HG02938 (cell line): ENCODE data around the gene VSIG2.
"Not testable (repeated sequence)": the region's sequence is repeated elsewhere in the genome, so short reads cannot be mapped to it uniquely, and the experiment has no call there.

ENCODE experiments used
- ATAC-seq: cut with Tn5 transposase; IDR thresholded peaks from one replicate; pipeline ENCODE4 v1.9.1; 2021; ENCODE audit warnings: mild to moderate bottlenecking, moderate library complexity; ENCODE audit not compliant: unreplicated experiment

Gene VSIG2, protein sequence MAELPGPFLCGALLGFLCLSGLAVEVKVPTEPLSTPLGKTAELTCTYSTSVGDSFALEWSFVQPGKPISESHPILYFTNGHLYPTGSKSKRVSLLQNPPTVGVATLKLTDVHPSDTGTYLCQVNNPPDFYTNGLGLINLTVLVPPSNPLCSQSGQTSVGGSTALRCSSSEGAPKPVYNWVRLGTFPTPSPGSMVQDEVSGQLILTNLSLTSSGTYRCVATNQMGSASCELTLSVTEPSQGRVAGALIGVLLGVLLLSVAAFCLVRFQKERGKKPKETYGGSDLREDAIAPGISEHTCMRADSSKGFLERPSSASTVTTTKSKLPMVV

DNA sequence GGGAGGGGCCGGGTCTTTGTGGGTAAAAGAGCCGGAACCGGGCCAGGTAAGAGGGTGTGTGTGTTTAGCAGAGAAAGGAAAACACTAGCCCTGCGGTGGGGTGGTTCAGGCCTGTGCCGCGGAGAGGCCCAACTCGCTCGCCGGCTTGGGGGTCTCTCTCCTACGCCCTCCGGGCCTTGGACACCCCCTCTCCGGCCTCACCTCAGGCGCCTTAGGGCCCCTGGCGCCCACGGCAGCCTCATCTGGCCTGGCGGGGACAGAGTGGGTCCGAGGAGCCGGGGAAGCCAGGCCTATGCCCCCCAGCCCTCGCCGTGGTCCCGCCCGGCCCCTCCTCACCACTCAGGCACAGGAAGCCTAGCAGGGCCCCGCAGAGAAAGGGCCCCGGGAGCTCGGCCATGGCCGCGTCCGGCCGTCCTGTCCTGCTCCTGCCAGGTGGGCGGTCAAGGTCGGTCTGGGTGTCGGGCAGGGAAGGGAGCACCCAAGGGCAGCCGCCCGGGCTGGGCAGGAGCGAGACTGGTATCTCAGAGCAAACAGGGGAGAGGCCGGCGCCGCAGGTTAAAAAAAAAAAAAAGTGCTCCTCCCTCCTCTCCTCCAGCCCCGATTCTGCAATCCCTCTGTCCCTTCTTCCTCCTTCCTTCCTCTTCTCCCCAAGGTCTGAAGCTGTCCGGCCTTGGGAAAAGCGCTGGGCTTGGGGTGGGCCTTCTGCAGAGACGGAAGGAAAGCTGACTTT lies at the start of gene VSIG2:
Gene VSIG2 (minus strand): TSS at position 515 of the 730 bp plus-strand sequence. CDS start 118 bp downstream, at position 397.
- no peak for ATAC-seq

DNA sequence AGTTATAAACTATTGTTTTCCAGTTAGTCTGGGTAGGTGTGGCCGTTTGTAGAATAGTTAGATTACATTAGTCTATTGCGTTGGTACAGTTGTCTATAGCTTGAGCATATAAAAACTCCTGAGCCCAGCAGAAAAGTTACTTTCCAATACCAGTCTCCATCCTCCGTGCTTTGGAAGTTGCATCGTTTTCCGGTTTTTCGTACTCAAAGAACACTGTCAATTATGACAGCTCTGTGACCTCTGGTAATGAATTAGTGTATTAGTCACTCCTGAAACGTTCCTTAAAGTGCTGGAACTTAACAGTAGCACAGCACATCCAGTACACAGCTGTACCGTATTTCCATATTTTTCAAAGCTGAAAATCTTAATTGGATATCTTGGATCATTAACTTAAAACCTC lies 49.0 kb upstream of the VSIG2 start:
- no peak for ATAC-seq

DNA sequence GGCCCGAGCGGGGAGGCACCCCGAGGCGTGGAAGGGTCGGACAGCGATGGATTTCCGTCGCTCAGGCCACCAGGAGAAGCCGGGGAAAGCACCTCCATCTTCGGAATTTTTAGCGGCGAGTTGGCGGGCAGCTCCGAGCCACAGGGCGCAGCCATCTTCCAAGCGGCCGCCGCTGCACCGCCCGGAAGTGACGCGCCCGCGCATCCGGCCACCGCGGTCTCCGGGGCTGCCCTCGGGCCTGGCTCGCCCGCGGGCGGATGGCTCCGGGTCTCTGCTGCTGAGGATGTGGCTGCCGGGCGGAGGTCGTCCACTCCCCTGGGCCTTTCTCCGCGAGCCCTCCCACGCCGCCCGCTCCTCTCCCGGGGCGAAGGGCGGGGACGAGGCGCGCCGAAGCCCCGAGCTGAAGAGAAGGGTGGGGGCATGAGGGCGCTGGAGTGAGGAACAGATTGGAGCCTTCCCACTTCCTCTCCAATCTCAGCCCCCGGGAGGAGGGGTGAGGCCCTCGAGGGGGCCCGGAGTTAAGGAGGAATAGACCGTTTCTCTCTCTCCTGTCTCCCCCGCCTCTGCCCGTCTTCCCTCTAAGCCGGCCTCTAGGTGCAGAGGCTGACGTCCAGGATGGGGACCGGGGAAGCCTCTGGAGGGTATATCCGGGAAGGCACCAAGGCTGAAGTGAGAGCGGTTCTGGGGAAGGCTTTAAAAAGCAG lies 48.3 kb upstream of the VSIG2 start, which contains the start of gene MSANTD2:
Gene MSANTD2 (minus strand): TSS at position 181 of the 704 bp plus-strand sequence. CDS start 26 bp downstream, at position 155.
- peak; percentile 85 for ATAC-seq

DNA sequence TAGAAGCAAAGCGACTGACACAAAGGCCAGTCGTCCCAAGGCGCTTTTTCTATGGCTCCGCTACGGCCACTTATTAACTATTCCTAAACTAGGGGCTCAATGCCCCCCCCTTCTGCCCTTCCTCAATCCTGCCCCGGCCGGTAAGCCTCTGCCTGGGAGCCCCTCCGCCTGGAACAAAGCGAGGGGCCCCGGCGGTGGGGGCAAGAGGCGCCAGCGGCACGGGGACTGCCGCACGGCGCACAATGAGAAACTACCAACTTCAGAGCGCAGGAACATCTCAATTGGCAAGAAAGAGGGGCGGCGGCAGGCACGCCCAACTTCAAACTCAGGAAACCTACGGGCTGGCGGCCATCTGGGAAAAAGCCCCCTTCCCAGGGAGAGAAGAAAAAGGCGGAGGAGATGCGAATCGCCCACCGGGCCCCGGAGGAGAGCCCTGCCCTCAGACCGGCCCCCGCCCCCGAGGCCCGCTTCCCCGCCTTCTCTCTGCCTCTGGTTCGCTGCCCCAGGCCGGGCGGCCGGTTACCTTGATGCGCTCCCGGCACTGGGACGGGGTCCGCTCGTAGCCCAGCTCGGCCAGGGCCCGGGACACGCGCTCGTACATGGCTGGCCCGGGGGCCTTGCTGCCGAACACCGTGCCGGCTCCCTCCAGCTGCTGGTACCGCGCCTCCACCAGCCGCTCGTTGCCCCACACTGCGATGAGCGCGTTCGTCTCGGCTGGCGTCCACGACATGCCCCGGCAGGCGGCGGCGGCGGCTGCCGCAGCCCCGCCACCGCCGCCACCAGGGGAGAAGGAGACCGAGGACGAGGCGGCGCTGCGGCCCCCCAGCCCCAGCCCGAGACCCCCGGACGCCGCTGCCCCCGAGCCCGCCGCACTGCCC lies 47.5 kb upstream of the VSIG2 start:
- ATAC-seq: peak; percentile 48

DNA sequence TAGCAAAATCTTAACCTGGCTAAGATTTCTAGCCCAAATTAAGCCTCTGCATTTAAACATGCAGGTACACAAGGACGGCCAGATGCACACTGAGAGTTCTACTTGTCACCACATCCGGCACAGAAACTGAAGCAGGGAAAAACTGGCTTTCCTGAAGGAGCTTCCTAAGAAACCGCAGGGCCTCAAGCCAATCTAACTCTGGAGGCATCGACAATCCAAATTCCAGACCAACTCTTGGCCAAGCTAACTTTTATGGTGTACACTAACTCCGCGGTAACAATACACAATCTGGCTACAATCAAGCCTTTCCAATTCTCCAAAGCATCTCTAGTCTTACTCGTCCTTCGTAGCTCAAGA lies 46.9 kb upstream of the VSIG2 start:
- peak; percentile 31 for ATAC-seq

DNA sequence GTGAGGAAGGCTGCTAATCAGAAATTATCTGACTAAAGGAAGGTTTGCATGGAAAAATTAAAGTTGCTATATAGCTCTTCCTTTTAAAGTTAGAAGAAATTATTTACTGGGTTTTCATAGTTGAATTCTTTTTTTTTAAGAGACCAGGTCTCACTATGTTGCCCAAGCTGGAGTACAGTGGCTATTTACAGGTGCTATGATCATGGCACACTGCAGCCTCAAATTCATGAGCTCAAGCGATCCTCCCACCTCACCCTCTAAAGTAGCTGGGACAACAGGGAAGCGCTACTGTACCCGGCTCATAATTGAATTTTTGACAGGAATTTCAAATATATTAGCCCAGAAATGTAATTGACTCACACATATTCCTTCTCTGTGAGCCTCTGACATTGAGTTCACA lies 44.3 kb upstream of the VSIG2 start:
- no peak for ATAC-seq

DNA sequence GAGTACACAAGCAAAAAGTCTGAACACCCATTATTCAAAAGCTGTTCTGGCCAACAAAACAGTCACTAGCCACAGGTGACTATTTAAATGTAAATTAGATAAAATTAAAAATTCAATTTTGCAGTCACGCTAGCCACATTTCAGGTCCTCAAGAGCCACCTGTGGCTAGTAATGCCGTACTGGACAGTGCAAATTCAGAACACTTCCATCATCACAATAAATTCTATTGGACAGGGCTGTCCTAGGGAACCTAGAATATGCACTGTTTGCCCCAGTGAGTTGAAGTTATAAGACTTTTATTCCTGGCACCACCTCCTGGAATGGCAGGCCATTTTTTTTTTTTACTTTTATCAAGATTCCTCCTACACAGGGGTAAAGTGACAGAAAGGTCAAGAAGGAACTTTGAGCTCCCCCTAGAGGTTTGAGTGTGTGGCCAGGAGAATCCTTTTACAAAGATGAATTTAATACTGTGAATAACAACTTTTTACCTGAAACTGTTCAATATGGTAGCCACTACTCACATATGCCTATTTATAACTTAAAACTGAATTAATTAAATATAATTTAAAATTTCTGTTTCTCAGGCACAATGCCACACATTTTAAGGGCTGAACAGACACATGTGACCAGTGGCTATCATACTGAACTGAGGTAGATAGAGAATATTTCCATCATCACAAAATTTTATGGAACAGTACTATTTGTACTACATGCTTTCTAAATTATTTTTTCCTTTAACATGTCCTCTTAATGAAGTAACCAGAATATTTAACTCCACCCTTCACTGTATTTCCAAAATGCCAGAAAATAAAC lies 41.6 kb upstream of the VSIG2 start:
- ATAC-seq: peak; percentile 66

DNA sequence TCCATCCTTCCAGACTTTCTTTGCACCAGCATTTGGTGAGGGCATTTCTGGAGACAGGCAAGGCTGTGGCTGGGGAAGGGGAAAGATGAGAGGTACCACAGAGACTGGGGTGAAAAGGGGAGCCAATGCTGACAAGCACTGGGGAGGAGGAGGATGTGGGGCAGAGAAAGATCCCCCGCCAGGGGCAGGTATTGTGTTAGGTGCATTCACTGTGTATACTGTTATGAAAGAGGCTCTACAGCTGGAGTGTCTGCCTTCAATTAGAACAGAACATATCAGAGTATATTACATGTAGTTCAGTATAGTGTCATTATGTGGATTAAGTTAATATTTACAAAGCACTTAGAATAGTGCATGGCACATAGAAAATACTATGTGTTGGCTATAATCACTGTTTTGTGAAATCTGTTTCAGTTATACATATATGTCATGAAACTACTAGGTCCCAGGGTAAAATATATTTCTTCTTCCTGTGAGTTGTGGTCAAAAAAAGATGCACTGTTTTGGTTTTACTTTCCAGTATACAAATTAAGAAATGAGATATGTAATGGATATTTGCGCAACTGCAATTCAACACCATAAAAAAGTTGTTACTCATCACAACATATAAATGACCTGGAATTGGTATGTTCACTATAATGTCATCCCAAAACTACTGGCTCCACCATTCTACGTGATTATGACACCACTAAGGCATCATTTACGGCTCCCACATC lies 39.7 kb upstream of the VSIG2 start:
- ATAC-seq: peak; percentile 80

DNA sequence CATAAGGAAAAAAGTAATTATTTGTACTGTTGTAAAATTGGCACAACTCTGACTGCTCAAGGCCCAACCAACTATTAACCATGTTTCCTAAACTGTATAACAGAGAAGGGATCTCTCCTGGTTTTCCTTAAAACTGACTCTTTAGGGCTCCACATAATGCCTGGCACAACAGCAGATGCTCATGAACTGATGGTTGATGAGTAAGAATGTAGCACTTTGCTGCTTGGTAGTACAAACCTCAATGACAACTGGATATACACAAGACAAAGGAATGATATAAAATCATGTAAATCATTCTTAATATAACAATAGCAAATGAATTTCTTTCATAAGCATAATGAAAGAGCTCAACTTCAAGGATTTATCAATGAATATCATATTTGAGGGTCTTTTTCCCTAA lies 36.5 kb upstream of the VSIG2 start:
- no peak for ATAC-seq

DNA sequence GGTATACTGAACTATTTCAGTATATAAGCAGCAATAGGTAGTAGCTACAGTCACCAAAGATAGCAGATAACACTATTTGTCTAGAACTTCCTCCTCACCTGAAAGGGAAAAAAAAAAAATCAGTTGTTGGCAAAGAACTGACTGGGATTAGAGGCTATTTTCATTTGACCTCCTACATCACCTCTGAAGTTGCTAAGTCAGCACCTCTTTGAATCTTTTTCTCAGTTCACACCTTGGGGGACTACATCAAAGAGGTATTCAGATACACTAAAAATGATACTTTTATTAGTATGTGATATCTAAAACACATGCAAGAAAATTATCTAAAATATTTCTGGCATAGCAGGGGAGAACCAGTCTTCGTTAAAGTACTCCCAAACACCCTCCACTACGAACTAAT lies 32.0 kb upstream of the VSIG2 start:
- no peak for ATAC-seq

DNA sequence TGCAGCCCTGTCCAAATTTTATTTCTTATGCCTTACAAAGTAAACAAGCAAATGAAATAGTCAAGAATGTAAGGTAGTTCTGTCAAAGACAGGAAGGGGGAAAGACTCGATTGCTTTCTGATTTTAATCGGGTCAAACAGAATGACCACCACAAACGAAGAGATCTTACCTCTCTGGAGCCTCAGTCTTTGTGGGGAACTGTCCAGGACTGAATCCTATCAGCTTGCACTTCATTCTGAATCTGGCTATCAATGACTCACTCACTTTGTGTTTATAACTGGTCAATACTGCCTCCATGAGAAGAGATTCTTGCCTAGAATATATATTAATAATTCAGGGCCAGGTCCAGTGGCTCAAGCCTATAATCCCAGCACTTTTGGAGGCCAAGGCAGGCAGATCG lies 30.9 kb upstream of the VSIG2 start:
- ATAC-seq: no peak

DNA sequence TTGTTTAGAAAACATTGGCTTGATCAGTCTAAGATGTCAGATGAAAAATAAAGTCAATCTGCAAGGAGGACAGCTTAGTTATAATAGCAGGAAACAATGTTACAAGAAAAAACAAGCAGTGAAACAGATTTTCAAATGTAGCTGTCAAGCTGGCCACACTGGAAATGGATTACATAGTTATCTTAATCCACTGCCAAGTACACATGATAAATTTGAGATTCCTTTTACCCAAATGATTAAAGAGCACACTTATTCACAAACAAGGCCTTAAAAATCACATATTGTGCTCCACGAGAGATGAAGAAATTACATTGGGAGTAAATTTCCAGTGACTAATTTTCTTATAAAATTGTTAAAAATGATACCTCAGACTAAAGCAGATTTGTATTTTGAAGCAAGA lies 27.5 kb upstream of the VSIG2 start:
- ATAC-seq: no peak

DNA sequence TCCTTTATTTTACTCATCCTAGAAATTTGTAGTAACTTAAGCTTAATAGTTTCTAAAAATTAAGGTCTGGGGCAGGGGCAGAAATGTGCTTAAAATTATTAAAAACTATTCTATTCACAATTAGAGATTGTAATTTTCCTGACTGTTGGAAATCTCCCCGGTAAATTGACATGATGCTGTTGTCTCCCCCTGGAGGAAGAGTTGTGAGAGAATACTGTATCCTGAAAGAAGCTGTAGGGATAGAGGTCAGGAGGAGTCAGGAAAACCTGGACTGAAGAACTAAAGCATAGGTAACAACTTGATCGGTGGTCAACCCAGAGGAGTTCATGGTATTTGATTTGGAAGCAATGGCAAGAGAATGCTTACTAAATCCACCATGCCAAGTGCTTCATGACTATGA lies 26.2 kb upstream of the VSIG2 start:
- no peak for ATAC-seq

DNA sequence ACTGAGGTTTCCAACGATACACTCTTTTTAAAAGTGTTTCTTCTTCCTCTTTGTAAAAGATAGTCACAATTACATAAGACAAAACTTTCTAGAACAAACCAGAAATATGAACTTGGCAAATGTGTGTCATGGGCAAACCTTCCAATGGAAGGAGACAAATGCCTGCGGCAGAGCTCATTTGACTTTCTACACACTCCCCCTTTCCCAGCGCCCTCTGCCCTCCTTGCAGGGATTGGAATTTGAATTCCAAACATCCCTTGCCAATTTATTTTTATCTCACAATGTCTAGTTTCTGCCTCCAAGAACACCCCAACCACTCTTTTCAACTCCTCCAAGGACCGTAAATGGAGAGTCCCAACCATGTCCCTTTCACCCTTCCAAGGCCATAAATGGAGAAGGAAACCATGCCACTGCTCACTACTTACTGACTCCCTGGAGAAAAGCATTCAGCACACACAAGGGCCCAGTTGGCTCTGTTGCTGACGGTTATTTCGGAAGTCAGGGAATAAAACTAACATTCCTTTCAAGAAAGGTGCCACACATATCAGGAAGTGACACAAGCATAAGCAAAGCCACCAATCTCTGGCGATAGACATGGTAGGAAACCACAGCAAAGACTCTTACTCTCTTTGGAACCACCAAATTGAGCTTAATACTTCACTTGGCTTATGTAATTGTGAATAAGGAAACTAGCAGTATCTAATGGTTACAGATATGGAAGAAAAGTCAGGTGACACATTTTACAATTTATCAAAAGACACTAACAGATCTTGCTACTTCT lies 25.0 kb upstream of the VSIG2 start:
- no peak for ATAC-seq

DNA sequence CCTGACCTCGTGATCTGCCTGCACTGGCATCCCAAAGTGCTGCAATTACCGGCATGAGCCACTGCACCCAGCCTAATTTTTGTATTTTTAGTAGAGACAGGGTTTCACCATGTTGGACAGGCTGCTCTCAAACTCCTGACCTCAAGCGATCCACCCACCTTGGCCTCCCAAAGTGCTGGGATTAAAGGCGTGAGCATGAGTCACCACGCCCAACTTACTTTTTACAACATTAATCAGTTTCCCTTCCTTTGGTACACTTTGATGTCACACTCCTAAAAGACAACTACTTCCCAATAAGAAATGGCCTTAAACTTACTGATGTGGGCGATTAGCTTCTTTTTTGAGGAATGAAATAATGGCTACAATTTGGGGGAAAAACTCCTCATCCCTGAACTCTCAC lies 18.9 kb upstream of the VSIG2 start:
- not testable (repeated sequence) for ATAC-seq

DNA sequence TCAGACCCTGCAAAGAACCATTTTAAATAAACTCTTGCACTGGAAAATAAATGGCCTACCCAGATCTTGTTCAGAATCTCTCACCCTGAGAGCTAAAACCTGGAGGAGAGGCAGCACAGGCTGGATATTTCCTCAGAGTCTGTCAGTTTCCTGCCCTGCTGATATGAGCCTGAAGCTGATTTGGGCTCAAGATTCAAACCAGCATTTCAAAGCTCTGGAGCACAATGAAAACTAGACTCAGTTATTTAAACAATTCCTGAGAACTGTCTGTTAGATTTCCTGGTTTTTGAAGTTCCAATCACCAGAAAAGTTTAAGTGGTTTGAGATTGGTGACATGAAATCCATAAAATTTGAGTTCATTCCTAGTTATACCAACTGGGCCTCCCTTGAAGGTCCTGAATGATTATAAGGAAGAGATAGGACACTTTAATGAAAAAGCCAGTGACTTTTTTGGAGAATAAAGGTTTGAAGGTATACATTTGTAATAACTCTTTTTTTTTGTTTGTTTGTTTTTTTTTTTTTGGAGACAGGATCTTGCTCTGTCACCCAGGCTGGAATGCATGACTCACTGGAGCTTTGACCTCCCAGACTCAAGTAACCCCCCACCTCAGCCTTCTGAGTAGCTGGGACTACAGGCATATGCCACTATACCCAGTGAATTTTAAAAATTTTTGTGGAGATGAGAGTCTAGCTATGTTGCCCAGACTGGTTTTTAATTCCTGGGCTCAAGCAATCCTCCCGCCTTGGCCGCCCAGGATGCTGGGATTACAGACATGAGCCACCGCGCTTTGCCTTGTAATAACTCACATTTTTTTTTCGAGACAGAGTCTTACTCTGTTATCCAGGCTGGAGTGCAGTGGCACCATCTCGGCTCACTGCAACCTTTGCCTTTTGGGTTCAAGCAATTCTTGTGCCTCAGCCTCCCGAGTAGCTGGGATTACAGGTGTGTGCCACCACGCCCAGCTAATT lies 18.0 kb upstream of the VSIG2 start:
- no peak for ATAC-seq

DNA sequence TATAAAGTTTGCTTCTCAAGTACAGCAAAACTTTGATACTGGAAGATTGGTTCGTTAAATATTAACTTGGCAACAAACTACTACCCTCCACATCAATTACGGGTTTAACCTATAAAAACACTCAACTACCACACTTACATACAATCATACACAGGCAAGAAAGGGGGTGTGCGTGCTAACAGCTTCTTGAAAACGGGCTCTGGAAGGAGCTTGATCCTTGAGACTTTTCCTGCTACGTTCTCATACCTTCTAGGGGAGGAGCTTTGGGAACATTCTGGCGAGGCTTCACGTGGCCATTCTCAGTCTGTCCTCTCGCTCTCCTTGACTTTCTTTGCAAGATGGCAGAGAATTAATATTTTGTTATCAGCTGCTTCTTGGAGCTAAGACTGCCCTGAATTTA lies 16.9 kb upstream of the VSIG2 start:
- no peak for ATAC-seq
